Measurements from ENCODE around the gene NIPAL1. TPM values are rescaled to one million over a fixed set of nuclear protein-coding genes. Genes with fewer than 3 reads are reported as not detected.
A peak's percentile ranks its signal among the peaks of the same experiment; 100 is the strongest.
"Not testable (repeated sequence)": the region's sequence is repeated elsewhere in the genome, so short reads cannot be mapped to it uniquely, and the experiment has no call there.

Gene NIPAL1
- total RNA-seq, 4 donors from 2014 or later, result 5.0 to 26.3 (median 13.8) TPM

DNA sequence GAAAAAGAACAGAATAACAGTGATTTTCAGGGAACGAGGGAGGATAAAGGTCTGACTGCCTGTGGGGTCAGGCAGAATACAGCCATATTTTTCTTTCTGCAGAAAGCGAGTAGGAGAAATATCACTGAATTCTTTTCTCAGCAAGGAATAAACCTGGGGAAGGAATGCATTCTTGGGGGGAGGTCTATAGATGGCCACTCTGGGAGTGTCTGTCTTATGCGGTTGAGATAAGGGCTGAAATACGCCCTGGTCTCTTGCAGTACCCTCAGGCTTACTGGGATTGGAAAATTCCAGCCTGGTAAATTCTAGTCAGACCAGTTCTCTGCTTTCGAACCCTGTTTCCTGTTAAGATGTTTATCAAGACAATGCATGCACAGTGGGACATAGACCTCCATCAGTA lies 26.4 kb upstream of the NIPAL1 start:
- Histone ChIP-seq H3K4me3 (no peak overlapping the region), H3K4me1 (no peaks in the 10 kb centered on the region), H3K27me3 (no peaks in the 10 kb centered on the region), H3K36me3 (no peaks in the 10 kb centered on the region), H3K9me3 (peaks cover 0 to 6% (median 0%) of the 10 kb centered on the region in 4 donors), H3K27ac (no peak overlapping the region)
- no peak for DNase-seq
- TF ChIP-seq, protein P1, sequence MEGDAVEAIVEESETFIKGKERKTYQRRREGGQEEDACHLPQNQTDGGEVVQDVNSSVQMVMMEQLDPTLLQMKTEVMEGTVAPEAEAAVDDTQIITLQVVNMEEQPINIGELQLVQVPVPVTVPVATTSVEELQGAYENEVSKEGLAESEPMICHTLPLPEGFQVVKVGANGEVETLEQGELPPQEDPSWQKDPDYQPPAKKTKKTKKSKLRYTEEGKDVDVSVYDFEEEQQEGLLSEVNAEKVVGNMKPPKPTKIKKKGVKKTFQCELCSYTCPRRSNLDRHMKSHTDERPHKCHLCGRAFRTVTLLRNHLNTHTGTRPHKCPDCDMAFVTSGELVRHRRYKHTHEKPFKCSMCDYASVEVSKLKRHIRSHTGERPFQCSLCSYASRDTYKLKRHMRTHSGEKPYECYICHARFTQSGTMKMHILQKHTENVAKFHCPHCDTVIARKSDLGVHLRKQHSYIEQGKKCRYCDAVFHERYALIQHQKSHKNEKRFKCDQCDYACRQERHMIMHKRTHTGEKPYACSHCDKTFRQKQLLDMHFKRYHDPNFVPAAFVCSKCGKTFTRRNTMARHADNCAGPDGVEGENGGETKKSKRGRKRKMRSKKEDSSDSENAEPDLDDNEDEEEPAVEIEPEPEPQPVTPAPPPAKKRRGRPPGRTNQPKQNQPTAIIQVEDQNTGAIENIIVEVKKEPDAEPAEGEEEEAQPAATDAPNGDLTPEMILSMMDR (IDR thresholded peaks at IDR 0.05), result no peak
- no peak for TF ChIP-seq POLR2A (IDR thresholded peaks at IDR 0.05)

DNA sequence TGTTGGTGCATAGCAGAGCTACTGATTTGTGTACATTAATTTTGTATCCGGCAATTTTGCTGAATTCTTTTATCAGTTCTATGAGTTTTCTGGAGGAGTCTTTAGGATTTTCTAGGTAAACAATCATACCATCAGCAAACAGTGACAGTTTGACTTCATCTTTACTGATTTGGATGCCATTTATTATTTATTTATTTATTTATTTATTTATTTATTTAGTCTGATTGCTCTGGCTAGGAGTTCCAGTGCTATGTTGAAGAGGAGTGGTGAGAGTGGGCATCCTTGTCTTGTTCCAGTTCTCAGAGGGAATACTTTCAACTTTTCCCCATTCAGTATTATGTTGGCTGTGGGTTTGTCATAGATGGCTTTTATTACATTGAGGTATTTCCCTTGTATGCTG lies 24.1 kb upstream of the NIPAL1 start:
- not testable (repeated sequence) for H3K36me3 ChIP-seq, H3K4me1 ChIP-seq, H3K27me3 ChIP-seq, H3K4me3 ChIP-seq, DNase-seq, H3K27ac ChIP-seq
- peaks cover 0 to 12% (median 0%) of the 10 kb centered on the region in 4 donors for H3K9me3 ChIP-seq

DNA sequence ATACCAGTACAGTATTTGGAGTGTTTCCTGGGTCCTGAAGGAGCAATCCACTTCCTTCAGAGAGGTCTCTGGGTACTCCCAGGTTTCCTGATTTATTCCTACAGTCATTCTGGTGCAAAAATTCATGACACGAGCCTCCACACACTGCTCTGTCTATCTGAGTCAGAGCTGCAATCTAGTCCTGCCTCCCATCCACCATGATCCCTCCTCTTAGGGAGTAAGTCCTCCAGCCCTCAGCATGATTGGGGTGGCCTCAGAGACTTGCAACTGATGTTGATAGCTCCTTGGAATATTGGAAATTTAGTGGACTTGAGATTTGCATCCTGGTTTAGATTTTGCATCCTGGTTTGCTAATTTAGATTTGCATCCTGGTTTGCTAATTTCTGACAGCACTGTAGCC lies 20.6 kb upstream of the NIPAL1 start:
- Histone ChIP-seq H3K4me1 (no peaks in the 10 kb centered on the region), H3K9me3 (peaks cover 0 to 6% (median 0%) of the 10 kb centered on the region in 4 donors), H3K27me3 (no peaks in the 10 kb centered on the region), H3K36me3 (no peaks in the 10 kb centered on the region), H3K4me3 (no peak overlapping the region), H3K27ac (no peak overlapping the region)
- DNase-seq, result no peak
- TF ChIP-seq, protein P1 (IDR thresholded peaks at IDR 0.05), result no peak
- TF ChIP-seq POLR2A (IDR thresholded peaks at IDR 0.05), result no peak

DNA sequence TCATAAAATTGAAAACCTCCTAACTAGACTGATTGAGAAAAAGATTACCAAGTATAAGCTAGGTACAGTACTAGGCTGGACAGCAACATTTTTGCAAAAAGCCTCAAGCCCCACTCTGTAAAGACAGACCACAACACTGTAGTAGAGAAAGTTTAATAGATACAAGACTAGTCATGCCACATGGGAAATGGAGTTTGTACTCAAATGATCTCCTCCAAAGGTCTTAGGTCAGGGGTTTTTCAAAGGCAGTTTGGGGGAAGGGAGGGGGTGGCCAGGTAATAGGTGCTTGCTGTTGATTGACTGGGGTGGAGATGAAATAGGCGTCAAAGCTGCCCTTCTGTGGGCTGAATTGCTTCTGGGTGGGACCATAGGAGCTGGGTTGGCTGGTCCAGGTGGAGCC lies 14.3 kb upstream of the NIPAL1 start:
- no peak for DNase-seq
- no peaks in the 10 kb centered on the region for H3K4me1 ChIP-seq
- no peak overlapping the region for H3K27ac ChIP-seq
- TF ChIP-seq POLR2A (IDR thresholded peaks at IDR 0.05), result no peak
- TF ChIP-seq, protein P1 (IDR thresholded peaks at IDR 0.05), result no peak
- no peak overlapping the region for H3K4me3 ChIP-seq
- no peaks in the 10 kb centered on the region for H3K36me3 ChIP-seq
- no peaks in the 10 kb centered on the region for H3K27me3 ChIP-seq
- H3K9me3 ChIP-seq, result peaks cover 0 to 11% (median 0%) of the 10 kb centered on the region in 4 donors

DNA sequence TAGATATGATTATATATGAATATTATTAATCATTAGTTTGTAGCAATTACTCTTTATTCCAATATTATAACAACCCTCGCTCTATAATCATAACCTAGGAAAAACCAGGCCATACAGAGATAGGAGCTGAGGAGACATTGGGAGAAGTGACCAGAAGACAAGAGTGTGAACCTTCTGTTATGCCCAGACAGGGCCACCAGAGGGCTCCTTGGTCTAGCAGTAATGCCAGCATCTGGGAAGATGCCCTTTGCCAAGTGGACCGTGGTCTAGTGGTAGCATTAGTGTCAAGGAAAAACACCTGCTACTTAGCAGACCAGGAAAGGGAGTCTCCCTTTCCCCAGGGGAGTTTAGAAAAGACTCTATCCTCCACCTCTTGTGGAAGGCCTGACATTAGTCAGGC lies 13.0 kb upstream of the NIPAL1 start:
- H3K36me3 ChIP-seq, H3K27ac ChIP-seq, H3K27me3 ChIP-seq, H3K4me1 ChIP-seq, H3K4me3 ChIP-seq: not testable (repeated sequence)
- TF ChIP-seq, protein P1 (IDR thresholded peaks at IDR 0.05), result peak in 3 of 6 experiments; percentile 24 to 73 (median 53)
- peak in 2 of 3 donors; percentile 40 to 75 for DNase-seq
- H3K9me3 ChIP-seq, result peaks cover 0 to 11% (median 0%) of the 10 kb centered on the region in 4 donors

DNA sequence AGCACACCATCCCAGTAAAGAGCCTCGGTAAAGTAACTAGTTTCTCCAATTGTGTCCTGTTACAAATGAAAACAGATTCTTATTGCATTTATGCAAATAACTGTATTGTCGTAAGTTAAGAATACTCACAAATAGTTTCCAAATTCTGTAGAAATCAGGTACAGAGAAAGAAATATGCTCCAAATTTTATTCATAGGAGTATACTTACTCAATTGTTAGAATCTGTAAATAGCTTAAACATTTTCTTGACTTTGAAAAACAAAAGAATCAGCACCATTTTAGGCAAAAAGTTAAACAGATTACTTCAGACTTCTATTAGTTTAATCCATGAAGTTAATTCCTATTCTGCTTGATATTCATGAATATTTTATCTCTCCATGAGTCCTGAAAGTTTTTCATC lies 10.8 kb upstream of the NIPAL1 start:
- Histone ChIP-seq H3K9me3 (peaks cover 0 to 11% (median 0%) of the 10 kb centered on the region in 4 donors), H3K4me3 (no peak overlapping the region), H3K27me3 (no peaks in the 10 kb centered on the region), H3K27ac (no peak overlapping the region), H3K4me1 (no peaks in the 10 kb centered on the region), H3K36me3 (no peaks in the 10 kb centered on the region)
- no peak for TF ChIP-seq POLR2A (IDR thresholded peaks at IDR 0.05)
- TF ChIP-seq, protein P1 (IDR thresholded peaks at IDR 0.05), result no peak
- no peak for DNase-seq
